ENCODE data around the gene ZDHHC18.

GRCh38 chr1:26832249-26832960 is 5.9 kb downstream of the ZDHHC18 start:
- no peak for TF ChIP-seq CTCF (conservative IDR thresholded peaks at IDR 0.05 in 1 of 2, IDR thresholded peaks at IDR 0.05 in 1 of 2; ENCODE audit: low read depth in 1 of 2, low read length in 2 of 2)
- no peak for TF ChIP-seq EZH2 (IDR thresholded peaks at IDR 0.05; ENCODE audit: low read length, missing control alignments)
